ENCODE measurements around the gene METRN. TPM values are rescaled to one million over a fixed set of nuclear protein-coding genes. Genes with fewer than 3 reads are reported as not detected.

Gene METRN
- total RNA-seq, 1 experiment from 2014 or later, result 23.4 TPM

DNA sequence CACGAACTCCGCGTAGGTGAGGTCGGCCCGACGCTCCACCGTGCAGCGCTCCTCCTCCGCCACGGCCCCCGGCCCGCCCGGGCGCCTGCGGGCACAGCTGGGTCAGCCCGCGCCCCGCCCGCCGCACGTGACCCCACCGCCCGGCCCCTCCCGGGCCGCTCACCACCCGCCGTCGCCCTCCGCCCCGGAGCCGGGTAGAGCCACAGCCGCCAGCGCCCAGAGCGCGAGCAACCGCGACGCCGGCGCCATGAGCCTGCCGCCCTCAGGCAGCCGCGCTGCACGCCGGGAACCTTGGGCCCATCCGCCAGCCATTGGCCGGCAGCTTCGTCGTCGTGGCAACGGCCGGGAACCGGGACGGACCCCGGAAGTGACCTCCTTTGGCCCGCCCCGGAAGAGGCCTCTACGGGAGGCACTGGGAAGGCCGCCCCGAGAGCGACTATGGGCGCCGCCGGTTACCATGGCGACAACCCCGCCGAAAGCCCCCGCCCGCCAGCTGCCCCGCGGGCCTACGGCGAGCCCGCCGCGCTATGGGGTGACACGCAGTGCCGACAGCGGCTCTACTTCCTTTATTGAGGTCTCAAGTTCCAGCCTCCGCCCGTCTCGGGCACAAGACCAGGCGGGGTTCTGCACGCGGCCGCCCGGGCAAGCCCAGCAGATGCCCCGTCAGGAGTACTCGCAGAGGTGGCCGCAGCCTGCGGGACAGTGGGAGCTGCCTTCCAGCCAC lies 30.7 kb upstream of the METRN start, which contains the start of gene JMJD8:
TSS of gene JMJD8 (minus strand) at position 264 of the 724 bp plus-strand sequence. CDS start at position 249, 15 bp downstream.
- H3K27me3 ChIP-seq (replicated peaks; ENCODE audit: control insufficient read depth, insufficient read depth, low read length), result no peaks in the 10 kb centered on the region
- H3K4me1 Mint-ChIP-seq (ENCODE audit: low read depth, unreplicated experiment), result no peaks in the 10 kb centered on the region
- intact Hi-C loops (cut with micrococcal nuclease; ENCODE audit: unreplicated experiment), result no loop called here

DNA sequence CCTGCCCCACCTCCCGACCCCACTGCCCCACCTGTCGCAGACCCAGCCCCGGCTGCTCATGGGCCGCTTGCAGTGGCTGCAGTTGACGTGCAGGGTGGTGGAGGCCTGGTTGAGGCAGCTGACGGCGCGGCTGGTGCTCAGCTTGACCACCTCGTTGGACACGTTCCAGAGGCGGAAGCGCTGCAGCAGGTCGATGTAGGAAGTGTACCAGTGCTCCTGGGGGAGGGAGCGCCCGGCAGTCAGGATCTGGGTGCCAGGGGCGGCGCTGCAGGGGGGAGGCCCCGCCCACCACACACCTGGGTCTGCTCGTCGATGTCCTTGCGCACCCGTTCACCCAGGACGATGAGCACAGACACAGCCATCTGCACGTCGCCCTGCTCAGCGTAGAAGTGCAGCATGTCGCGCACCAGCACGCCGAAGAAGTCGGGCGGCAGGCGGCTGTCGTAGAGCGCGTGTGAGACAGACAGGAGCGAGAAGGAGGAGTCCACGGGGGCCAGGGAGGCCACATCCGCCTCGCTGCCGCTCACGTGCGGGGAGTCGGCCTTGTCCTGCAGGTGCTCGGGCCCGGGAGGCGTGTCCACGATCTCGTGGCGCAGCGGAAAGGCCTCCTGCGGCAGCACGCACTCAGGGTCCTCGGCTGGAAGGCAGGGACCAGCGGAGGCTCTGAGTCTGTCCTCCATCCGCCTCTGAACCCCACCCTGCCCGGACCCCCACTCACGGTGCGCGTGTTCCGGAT lies 29.8 kb upstream of the METRN start:
- Histone ChIP-seq H3K4me1 (peaks cover 30% of the 10 kb centered on the region), H3K36me3 (ENCODE audit: control insufficient read depth, insufficient read depth, low read length) (0 out of 2 replicates have a peak, but pooled peaks cover 4% of the 10 kb centered on the region), H3K4me3 (ENCODE audit: low read depth, low read length) (peak overlapping the region; percentile 86), H3K9me3 (no peaks in the 10 kb centered on the region), H3K27me3 (replicated peaks; ENCODE audit: control insufficient read depth, insufficient read depth, low read length) (no peaks in the 10 kb centered on the region)
- Mint-ChIP-seq H3K27me3 (ENCODE audit: insufficient read depth, unreplicated experiment) (no peaks in the 10 kb centered on the region), H3K9me3 (ENCODE audit: unreplicated experiment) (no peaks in the 10 kb centered on the region), H3K36me3 (ENCODE audit: insufficient read depth, unreplicated experiment) (peaks cover 60% of the 10 kb centered on the region), H3K4me1 (ENCODE audit: low read depth, unreplicated experiment) (peaks cover 3% of the 10 kb centered on the region), H3K27ac (ENCODE audit: unreplicated experiment) (peak overlapping the region; percentile 84), H3K4me3 (ENCODE audit: unreplicated experiment) (peak overlapping the region; percentile 87)
- CTCF ChIA-PET, result no interaction called here
- intact Hi-C loops (cut with micrococcal nuclease; ENCODE audit: unreplicated experiment), result no loop called here
- BruUV-seq (replicated peaks), result no TSS peak
- TF ChIP-seq, protein P1, sequence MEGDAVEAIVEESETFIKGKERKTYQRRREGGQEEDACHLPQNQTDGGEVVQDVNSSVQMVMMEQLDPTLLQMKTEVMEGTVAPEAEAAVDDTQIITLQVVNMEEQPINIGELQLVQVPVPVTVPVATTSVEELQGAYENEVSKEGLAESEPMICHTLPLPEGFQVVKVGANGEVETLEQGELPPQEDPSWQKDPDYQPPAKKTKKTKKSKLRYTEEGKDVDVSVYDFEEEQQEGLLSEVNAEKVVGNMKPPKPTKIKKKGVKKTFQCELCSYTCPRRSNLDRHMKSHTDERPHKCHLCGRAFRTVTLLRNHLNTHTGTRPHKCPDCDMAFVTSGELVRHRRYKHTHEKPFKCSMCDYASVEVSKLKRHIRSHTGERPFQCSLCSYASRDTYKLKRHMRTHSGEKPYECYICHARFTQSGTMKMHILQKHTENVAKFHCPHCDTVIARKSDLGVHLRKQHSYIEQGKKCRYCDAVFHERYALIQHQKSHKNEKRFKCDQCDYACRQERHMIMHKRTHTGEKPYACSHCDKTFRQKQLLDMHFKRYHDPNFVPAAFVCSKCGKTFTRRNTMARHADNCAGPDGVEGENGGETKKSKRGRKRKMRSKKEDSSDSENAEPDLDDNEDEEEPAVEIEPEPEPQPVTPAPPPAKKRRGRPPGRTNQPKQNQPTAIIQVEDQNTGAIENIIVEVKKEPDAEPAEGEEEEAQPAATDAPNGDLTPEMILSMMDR (IDR thresholded peaks at IDR 0.05; ENCODE audit: insufficient read depth in 1 of 2, low read depth in 1 of 2, low read length in 1 of 2, severe bottlenecking in 1 of 2, unreplicated experiment in 1 of 2), result no peak
- DNase-seq, result peak; percentile 72 to 80
- POLR2A ChIA-PET, result interaction anchor here (1.1 kb wide), 1 partner anchor 35 kb away, joined by 4 read pairs; no protein-coding TSS in a partner anchor

More for the DNA sequence above, 30.7 kb upstream of the METRN start, which contains the start of gene JMJD8:
- Mint-ChIP-seq H3K36me3 (ENCODE audit: insufficient read depth, unreplicated experiment) (peaks cover 60% of the 10 kb centered on the region), H3K27ac (ENCODE audit: unreplicated experiment) (peak within 1 kb of the TSS; percentile 84), H3K27me3 (ENCODE audit: insufficient read depth, unreplicated experiment) (no peaks in the 10 kb centered on the region), H3K4me3 (ENCODE audit: unreplicated experiment) (peak within 1 kb of the TSS; percentile 87), H3K9me3 (ENCODE audit: unreplicated experiment) (no peaks in the 10 kb centered on the region)
- DNase-seq, result peak; percentile 96 to 97
- Histone ChIP-seq H3K9me3 (no peaks in the 10 kb centered on the region), H3K4me3 (ENCODE audit: low read depth, low read length) (peak within 1 kb of the TSS; percentile 86), H3K36me3 (ENCODE audit: control insufficient read depth, insufficient read depth, low read length) (0 out of 2 replicates have a peak, but pooled peaks cover 4% of the 10 kb centered on the region), H3K4me1 (peaks cover 33% of the 10 kb centered on the region)
- TF ChIP-seq, protein P1 (IDR thresholded peaks at IDR 0.05; ENCODE audit: insufficient read depth in 1 of 2, low read depth in 1 of 2, low read length in 1 of 2, severe bottlenecking in 1 of 2, unreplicated experiment in 1 of 2), result no peak
- no TSS peak for BruUV-seq (replicated peaks)
- POLR2A ChIA-PET, result interaction anchor here (1.1 kb wide), 1 partner anchor 36 kb away, joined by 4 read pairs; no protein-coding TSS in a partner anchor
- CTCF ChIA-PET, result no interaction called here

DNA sequence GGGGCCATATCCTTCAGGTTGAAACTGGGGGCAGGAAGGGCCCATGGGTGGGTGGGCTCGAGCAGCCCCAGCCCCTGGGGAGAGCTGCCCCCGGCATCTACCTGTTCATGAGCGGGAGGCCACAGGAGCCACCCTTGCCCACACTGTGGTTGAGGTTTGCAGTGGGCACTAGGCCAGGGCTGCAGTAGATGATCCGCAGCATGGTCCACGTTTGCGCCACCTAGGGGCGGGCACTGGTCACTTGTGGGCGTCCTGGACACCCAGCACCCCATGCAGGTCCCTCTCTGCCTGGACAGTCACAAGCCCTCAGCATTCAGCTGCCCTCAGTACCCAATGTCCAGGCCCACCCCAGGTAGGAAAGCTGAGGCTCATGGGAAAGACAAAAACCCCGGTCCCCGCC lies 29.0 kb upstream of the METRN start:
- peaks cover 7% of the 10 kb centered on the region for H3K4me1 Mint-ChIP-seq (ENCODE audit: low read depth, unreplicated experiment)
- intact Hi-C loops (cut with micrococcal nuclease; ENCODE audit: unreplicated experiment), result no loop called here
- peak overlapping the region; percentile 84 for H3K27ac Mint-ChIP-seq (ENCODE audit: unreplicated experiment)
- no peaks in the 10 kb centered on the region for H3K27me3 Mint-ChIP-seq (ENCODE audit: insufficient read depth, unreplicated experiment)
- H3K4me3 Mint-ChIP-seq (ENCODE audit: unreplicated experiment), result peak overlapping the region; percentile 87
- peaks cover 34% of the 10 kb centered on the region for H3K4me1 ChIP-seq
- H3K4me3 ChIP-seq (ENCODE audit: low read depth, low read length), result peak overlapping the region; percentile 86
- peak; percentile 70 to 83 for DNase-seq
- peaks cover 58% of the 10 kb centered on the region for H3K36me3 Mint-ChIP-seq (ENCODE audit: insufficient read depth, unreplicated experiment)
- TF ChIP-seq, protein P1 (IDR thresholded peaks at IDR 0.05; ENCODE audit: insufficient read depth in 1 of 2, low read depth in 1 of 2, low read length in 1 of 2, severe bottlenecking in 1 of 2, unreplicated experiment in 1 of 2), result peak; percentile 61 to 80
- ChIA-PET CTCF (interaction anchor here (0.7 kb wide), 1 partner anchor 13 kb away, joined by 3 read pairs; no protein-coding TSS in a partner anchor), POLR2A (no interaction called here)
- H3K36me3 ChIP-seq (ENCODE audit: control insufficient read depth, insufficient read depth, low read length), result 0 out of 2 replicates have a peak, but pooled peaks cover 4% of the 10 kb centered on the region
- no peaks in the 10 kb centered on the region for H3K9me3 Mint-ChIP-seq (ENCODE audit: unreplicated experiment)
- H3K27me3 ChIP-seq (replicated peaks; ENCODE audit: control insufficient read depth, insufficient read depth, low read length), result no peaks in the 10 kb centered on the region
- no peaks in the 10 kb centered on the region for H3K9me3 ChIP-seq
- BruUV-seq (replicated peaks), result no TSS peak

Data from Caco-2 (cell line).